Measurements from ENCODE around the gene GSTM3.

GSTM3 gene

GRCh38 chr1:109762039-109762585, 21.3 kb upstream of the GSTM3 start:
- H3K4me3 ChIP-seq (ENCODE audit: control insufficient read depth, low read depth, low read length): no peak overlapping the region
- no peak for DNase-seq (ENCODE audit: low read depth)

GRCh38 chr1:109761227-109762038, 20.6 kb upstream of the GSTM3 start:
- TF ChIP-seq CTCF (IDR thresholded peaks at IDR 0.05; ENCODE audit: control insufficient read depth, insufficient read depth, low read depth, low read length, missing control alignments): no peak
- H3K4me3 ChIP-seq (ENCODE audit: control insufficient read depth, low read depth, low read length): no peak overlapping the region
- DNase-seq (ENCODE audit: low read depth): no peak

More at GRCh38 chr1:109762039-109762585, 21.3 kb upstream of the GSTM3 start:
- no peak for TF ChIP-seq CTCF (IDR thresholded peaks at IDR 0.05; ENCODE audit: control insufficient read depth, insufficient read depth, low read depth, low read length, missing control alignments)

GRCh38 chr1:109760581-109761226, 19.9 kb upstream of the GSTM3 start:
- no peak for TF ChIP-seq CTCF (IDR thresholded peaks at IDR 0.05; ENCODE audit: control insufficient read depth, insufficient read depth, low read depth, low read length, missing control alignments)
- no peak for DNase-seq (ENCODE audit: low read depth)
- H3K4me3 ChIP-seq (ENCODE audit: control insufficient read depth, low read depth, low read length): no peak overlapping the region

GRCh38 chr1:109759513-109760334, 18.9 kb upstream of the GSTM3 start:
- DNase-seq (ENCODE audit: low read depth): no peak
- H3K4me3 ChIP-seq (ENCODE audit: control insufficient read depth, low read depth, low read length): no peak overlapping the region
- no peak for TF ChIP-seq CTCF (IDR thresholded peaks at IDR 0.05; ENCODE audit: control insufficient read depth, insufficient read depth, low read depth, low read length, missing control alignments)

GRCh38 chr1:109757936-109758786, 17.3 kb upstream of the GSTM3 start:
- H3K4me3 ChIP-seq (ENCODE audit: control insufficient read depth, low read depth, low read length): no peak overlapping the region
- TF ChIP-seq CTCF (IDR thresholded peaks at IDR 0.05; ENCODE audit: control insufficient read depth, insufficient read depth, low read depth, low read length, missing control alignments): no peak
- DNase-seq (ENCODE audit: low read depth): no peak
